ENCODE results near the gene ARMC5.

DNA sequence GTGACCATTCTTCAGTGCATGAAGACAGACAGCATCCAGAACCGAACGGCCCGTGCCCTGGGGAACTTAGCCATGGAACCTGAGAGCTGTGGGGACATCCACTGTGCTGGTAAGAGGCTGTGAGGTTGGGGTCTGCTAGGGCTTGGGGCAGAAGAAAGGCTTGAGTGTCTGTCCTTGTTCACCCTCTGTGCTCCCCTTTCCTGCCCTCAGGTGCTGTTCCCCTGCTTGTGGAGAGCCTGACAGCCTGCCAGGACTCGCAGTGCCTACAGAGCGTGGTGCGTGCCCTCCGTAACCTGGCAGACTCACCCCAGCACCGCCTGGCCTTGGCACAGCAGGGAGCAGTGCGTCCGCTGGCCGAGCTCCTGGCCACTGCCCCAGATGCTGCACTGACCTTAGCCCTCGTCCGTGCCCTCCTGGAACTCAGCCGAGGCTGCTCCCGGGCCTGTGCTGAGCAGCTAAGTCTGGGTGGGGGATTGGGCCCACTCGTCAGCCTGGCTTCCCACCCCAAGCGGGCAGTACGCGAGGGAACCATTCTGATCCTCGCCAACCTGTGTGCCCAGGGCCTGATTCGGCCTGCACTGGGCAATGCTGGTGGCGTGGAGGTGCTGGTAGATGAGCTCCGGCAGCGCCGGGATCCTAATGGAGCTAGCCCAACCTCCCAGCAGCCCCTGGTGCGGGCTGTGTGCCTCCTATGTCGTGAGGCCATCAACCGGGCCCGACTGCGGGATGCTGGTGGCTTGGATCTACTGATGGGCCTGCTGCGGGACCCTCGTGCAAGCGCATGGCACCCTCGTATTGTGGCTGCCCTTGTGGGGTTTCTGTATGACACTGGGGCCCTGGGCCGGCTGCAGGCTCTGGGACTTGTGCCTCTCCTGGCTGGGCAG lies 2.9 kb downstream of the ARMC5 start:
- TF ChIP-seq, protein P1, sequence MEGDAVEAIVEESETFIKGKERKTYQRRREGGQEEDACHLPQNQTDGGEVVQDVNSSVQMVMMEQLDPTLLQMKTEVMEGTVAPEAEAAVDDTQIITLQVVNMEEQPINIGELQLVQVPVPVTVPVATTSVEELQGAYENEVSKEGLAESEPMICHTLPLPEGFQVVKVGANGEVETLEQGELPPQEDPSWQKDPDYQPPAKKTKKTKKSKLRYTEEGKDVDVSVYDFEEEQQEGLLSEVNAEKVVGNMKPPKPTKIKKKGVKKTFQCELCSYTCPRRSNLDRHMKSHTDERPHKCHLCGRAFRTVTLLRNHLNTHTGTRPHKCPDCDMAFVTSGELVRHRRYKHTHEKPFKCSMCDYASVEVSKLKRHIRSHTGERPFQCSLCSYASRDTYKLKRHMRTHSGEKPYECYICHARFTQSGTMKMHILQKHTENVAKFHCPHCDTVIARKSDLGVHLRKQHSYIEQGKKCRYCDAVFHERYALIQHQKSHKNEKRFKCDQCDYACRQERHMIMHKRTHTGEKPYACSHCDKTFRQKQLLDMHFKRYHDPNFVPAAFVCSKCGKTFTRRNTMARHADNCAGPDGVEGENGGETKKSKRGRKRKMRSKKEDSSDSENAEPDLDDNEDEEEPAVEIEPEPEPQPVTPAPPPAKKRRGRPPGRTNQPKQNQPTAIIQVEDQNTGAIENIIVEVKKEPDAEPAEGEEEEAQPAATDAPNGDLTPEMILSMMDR (IDR thresholded peaks at IDR 0.05; ENCODE audit: low read depth, low read length): no peak
- TF ChIP-seq EZH2phosphoT487 (IDR thresholded peaks at IDR 0.05; ENCODE audit: low read depth): no peak
